Spleen (tissue), 11 donors: ENCODE data around the gene NPIPB2. TPM values are rescaled to one million over a fixed set of nuclear protein-coding genes. Genes with fewer than 3 reads are reported as not detected.

Experiments used
- DNase-seq: peaks from one replicate; pipeline ENCODE4 v3.0.0-alpha.2; 2020
- H3K27ac ChIP-seq, 8 donors: fragments of 200-600 bp; sonication (generic) in 7 of 8; 1 replicate in 4 of 8; 2 replicates in 4 of 8; pipeline versions ENCODE4 v1.5.0 to v1.8.0; 2016 to 2021; ENCODE audit warnings: inconsistent platforms in 4 of 8, mild to moderate bottlenecking in 4 of 8, moderate library complexity in 1 of 8
- H3K27me3 ChIP-seq, 7 donors: fragments of 200-600 bp; sonication (generic) in 6 of 7; replicated peaks in 1 of 7; 1 replicate in 4 of 7; 2 replicates in 3 of 7; pipeline versions ENCODE4 v1.5.0 to v1.8.0; 2016 to 2021; ENCODE audit warnings: inconsistent platforms in 3 of 7, mild to moderate bottlenecking in 1 of 7
- H3K36me3 ChIP-seq, 6 donors: fragments of 200-600 bp; sonication (generic) in 5 of 6; 1 replicate in 4 of 6; 2 replicates in 2 of 6; pipeline versions ENCODE4 v1.5.0 to v1.8.0; 2016 to 2021; ENCODE audit warnings: inconsistent platforms in 2 of 6
- H3K4me1 ChIP-seq, 6 donors: fragments of 200-600 bp; sonication (generic) in 5 of 6; 1 replicate in 3 of 6; 2 replicates in 3 of 6; pipeline versions ENCODE4 v1.5.0 to v1.8.0; 2016 to 2021; ENCODE audit warnings: inconsistent platforms in 3 of 6
- H3K4me3 ChIP-seq, 8 donors: fragments of 200-600 bp; sonication (generic) in 7 of 8; 1 replicate in 4 of 8; 2 replicates in 4 of 8; pipeline versions ENCODE4 v1.5.0 to v1.8.0; 2016 to 2021; ENCODE audit warnings: inconsistent platforms in 4 of 8, mild to moderate bottlenecking in 4 of 8, moderate library complexity in 2 of 8
- H3K9me3 ChIP-seq, 8 donors: fragments of 200-600 bp; sonication (generic) in 7 of 8; 1 replicate in 4 of 8; 2 replicates in 4 of 8; pipeline versions ENCODE4 v1.5.0 to v1.8.0; 2016 to 2021; ENCODE audit warnings: inconsistent platforms in 4 of 8
- CTCF ChIP-seq, 11 experiments: fragments of 200-600 bp in 7 of 11; fragments of 450-650 bp in 4 of 11; sonication (generic) in 4 of 11; IDR thresholded peaks in 8 of 11; conservative IDR thresholded peaks in 3 of 11; 1 replicate in 7 of 11; 2 replicates in 4 of 11; pipeline versions ENCODE4 v1.4.0 to v1.8.0; 2016 to 2021; ENCODE audit warnings: antibody characterized with exemption in 11 of 11, inconsistent platforms in 4 of 11, mild to moderate bottlenecking in 1 of 11
- POLR2A ChIP-seq, 3 donors: fragments of 450-650 bp; IDR thresholded peaks; one replicate each; pipeline ENCODE4 v1.5.1; 2017; ENCODE audit warnings: antibody characterized with exemption in 3 of 3, mild to moderate bottlenecking in 1 of 3
- POLR2AphosphoS5 ChIP-seq, 3 donors: sonication (generic); formaldehyde crosslinking; IDR thresholded peaks; one replicate each; pipeline ENCODE4 v1.5.1; 2017; ENCODE audit warnings: antibody characterized with exemption in 3 of 3
- WGBS, 5 donors: extraction: QIAGEN DNeasy Blood & Tissue Kit in 3 of 5; methylation state at CpG; one replicate each; pipeline versions ENCODE4 v1.1.5 to v1.1.7; 2013 to 2018; 5-methylcytosine and 5-hydroxymethylcytosine counted together
- intact Hi-C: fragments of 100-400 bp; cut with DNase I; formaldehyde crosslinking; loops from one replicate; pipeline ENCODE4 v1.15.0; 2023; ENCODE audit warnings: low total_unique reads
- polyA plus RNA-seq, 3 donors: library from polyadenylated mRNA; stranded (reverse); fragments of 200-250 nt; gene quantifications; one replicate each; pipeline ENCODE4 v1.2.1, GENCODE V29; 2013
- total RNA-seq, 7 donors: library from RNA; depleted of rRNA in 3 of 7; stranded (reverse); fragments of >200 nt in 3 of 7; fragmentation: NEBNext Ultra II Directional in 4 of 7; extraction: Animal tissue kit (Norgen Biotek cat#: 25700) in 4 of 7; gene quantifications; one replicate each; pipeline versions ENCODE4 v1.1.0 to v1.2.1, GENCODE V29; 2016 to 2021
- donor health status: healthy with polysubstance abuse.
- donor health status: DM: no; HTN: no; CAD: no; lungs with moderate emphysema.
- donor health status: DM: no; HTN: no; CAD: no.
- donor health status: Bipolar disorder and iron deficiency.
- donor health status: healthy.
- donor health status: DM: no; HTN: no; CAD: no.
- donor health status: DM: yes; HTN: yes; CAD: no.

NPIPB2 gene
- total and polyA plus RNA-seq, 10 donors = 4.0 to 23.7 (median 10.9) TPM

GRCh38 chr16:11980136-11980844 is 38.4 kb upstream of the NPIPB2 start:
- H3K4me3 ChIP-seq = no peak overlapping the region
- no peaks in the 10 kb centered on the region for H3K9me3 ChIP-seq
- DNase-seq = no peak
- intact Hi-C loops = no loop called here
- no peaks in the 10 kb centered on the region for H3K27me3 ChIP-seq
- H3K27ac ChIP-seq = peak overlapping the region in 4 of 8 donors; percentile 67 to 89 (median 86)
- H3K36me3 ChIP-seq = no peaks in the 10 kb centered on the region
- TF ChIP-seq POLR2A (IDR thresholded peaks at IDR 0.05) (no peak), POLR2AphosphoS5 (IDR thresholded peaks at IDR 0.05) (no peak), CTCF (IDR thresholded peaks at IDR 0.05 in 8 of 11, conservative IDR thresholded peaks at IDR 0.05 in 3 of 11) (no peak)
- WGBS, 5 donors = 62 to 72% (median 68%) methylated on average over 5 of the region's 5 CpGs
- peaks cover 15 to 77% (median 37%) of the 10 kb centered on the region in 6 donors for H3K4me1 ChIP-seq

GRCh38 chr16:11979013-11979672 is 37.3 kb upstream of the NPIPB2 start:
- H3K27ac ChIP-seq = peak overlapping the region in 6 of 8 donors; percentile 20 to 89 (median 76)
- no peak overlapping the region for H3K4me3 ChIP-seq
- no peak for DNase-seq
- no peaks in the 10 kb centered on the region for H3K27me3 ChIP-seq
- TF ChIP-seq POLR2A (IDR thresholded peaks at IDR 0.05) = no peak
- no peak for TF ChIP-seq CTCF (IDR thresholded peaks at IDR 0.05 in 8 of 11, conservative IDR thresholded peaks at IDR 0.05 in 3 of 11)
- no peak for TF ChIP-seq POLR2AphosphoS5 (IDR thresholded peaks at IDR 0.05)
- H3K9me3 ChIP-seq = no peaks in the 10 kb centered on the region
- H3K36me3 ChIP-seq = peaks cover 0 to 4% (median 0%) of the 10 kb centered on the region in 6 donors
- WGBS, 5 donors = 67 to 76% (median 71%) methylated on average over 9 of the region's 9 CpGs
- H3K4me1 ChIP-seq = peaks cover 15 to 78% (median 38%) of the 10 kb centered on the region in 6 donors
- intact Hi-C loops = loop anchor here (10.0 kb wide), 1 partner anchor 86 kb away; no protein-coding TSS in a partner anchor

GRCh38 chr16:11978080-11978479 is 36.2 kb upstream of the NPIPB2 start:
- intact Hi-C loops = loop anchor here (10.0 kb wide), 1 partner anchor 87 kb away; no protein-coding TSS in a partner anchor
- H3K27ac ChIP-seq = peak overlapping the region in 6 of 8 donors; percentile 35 to 91 (median 86)

GRCh38 chr16:11977376-11978041 is 35.7 kb upstream of the NPIPB2 start:
- no peaks in the 10 kb centered on the region for H3K9me3 ChIP-seq
- no peak for DNase-seq
- peaks cover 0 to 15% (median 0%) of the 10 kb centered on the region in 6 donors for H3K36me3 ChIP-seq
- 31 to 41% (median 32%) methylated on average over 12 of the region's 12 CpGs for WGBS, 5 donors
- intact Hi-C loops = loop anchor here (10.0 kb wide), 1 partner anchor 87 kb away; no protein-coding TSS in a partner anchor
- no peaks in the 10 kb centered on the region for H3K27me3 ChIP-seq
- peaks cover 15 to 68% (median 38%) of the 10 kb centered on the region in 6 donors for H3K4me1 ChIP-seq
- no peak for TF ChIP-seq POLR2AphosphoS5 (IDR thresholded peaks at IDR 0.05)
- no peak for TF ChIP-seq CTCF (IDR thresholded peaks at IDR 0.05 in 8 of 11, conservative IDR thresholded peaks at IDR 0.05 in 3 of 11)
- TF ChIP-seq POLR2A (IDR thresholded peaks at IDR 0.05) = no peak
- peak overlapping the region in 7 of 8 donors; percentile 67 to 91 (median 84) for H3K27ac ChIP-seq
- H3K4me3 ChIP-seq = peak overlapping the region; percentile 64 to 96 (median 85)

More at GRCh38 chr16:11978080-11978479, 36.2 kb upstream of the NPIPB2 start:
- no peak for DNase-seq
- peaks cover 0 to 13% (median 0%) of the 10 kb centered on the region in 6 donors for H3K36me3 ChIP-seq
- H3K4me1 ChIP-seq = peaks cover 15 to 68% (median 38%) of the 10 kb centered on the region in 6 donors
- H3K4me3 ChIP-seq = peak overlapping the region in 5 of 8 donors; percentile 72 to 94 (median 88)
- no peaks in the 10 kb centered on the region for H3K27me3 ChIP-seq
- WGBS, 5 donors = 59 to 92% (median 73%) methylated on average over 2 of the region's 2 CpGs
- H3K9me3 ChIP-seq = no peaks in the 10 kb centered on the region
- TF ChIP-seq POLR2A (IDR thresholded peaks at IDR 0.05) = no peak
- no peak for TF ChIP-seq POLR2AphosphoS5 (IDR thresholded peaks at IDR 0.05)
